ENCODE results near the gene ANKRD33B.

- TF ChIP-seq, protein P1, sequence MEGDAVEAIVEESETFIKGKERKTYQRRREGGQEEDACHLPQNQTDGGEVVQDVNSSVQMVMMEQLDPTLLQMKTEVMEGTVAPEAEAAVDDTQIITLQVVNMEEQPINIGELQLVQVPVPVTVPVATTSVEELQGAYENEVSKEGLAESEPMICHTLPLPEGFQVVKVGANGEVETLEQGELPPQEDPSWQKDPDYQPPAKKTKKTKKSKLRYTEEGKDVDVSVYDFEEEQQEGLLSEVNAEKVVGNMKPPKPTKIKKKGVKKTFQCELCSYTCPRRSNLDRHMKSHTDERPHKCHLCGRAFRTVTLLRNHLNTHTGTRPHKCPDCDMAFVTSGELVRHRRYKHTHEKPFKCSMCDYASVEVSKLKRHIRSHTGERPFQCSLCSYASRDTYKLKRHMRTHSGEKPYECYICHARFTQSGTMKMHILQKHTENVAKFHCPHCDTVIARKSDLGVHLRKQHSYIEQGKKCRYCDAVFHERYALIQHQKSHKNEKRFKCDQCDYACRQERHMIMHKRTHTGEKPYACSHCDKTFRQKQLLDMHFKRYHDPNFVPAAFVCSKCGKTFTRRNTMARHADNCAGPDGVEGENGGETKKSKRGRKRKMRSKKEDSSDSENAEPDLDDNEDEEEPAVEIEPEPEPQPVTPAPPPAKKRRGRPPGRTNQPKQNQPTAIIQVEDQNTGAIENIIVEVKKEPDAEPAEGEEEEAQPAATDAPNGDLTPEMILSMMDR (IDR thresholded peaks at IDR 0.05) = no peak
- no peak for TF ChIP-seq POLR2A (IDR thresholded peaks at IDR 0.05)
- TF ChIP-seq POLR2AphosphoS5 (IDR thresholded peaks at IDR 0.05) = no peak
These were observed 128.2 kb downstream of the ANKRD33B start for GRCh38 chr5:10691826-10692785.

Data from breast epithelium (tissue), 3 donors.